Fibroblast of skin of left quadriceps (primary cell): Measurements from ENCODE around the gene SEMA7A.
"Not testable (repeated sequence)": the region's sequence is repeated elsewhere in the genome, so short reads cannot be mapped to it uniquely, and the experiment has no call there.

Experiments used
- DNase-seq, 2 experiments: peaks; one replicate each; pipeline ENCODE4 v3.0.0-alpha.2; 2013; ENCODE audit warnings: low read depth in 2 of 2

The SEMA7A gene

GRCh38 chr15:74433592-74434262, at the start of gene SEMA7A:
TSS of gene SEMA7A (minus strand) at chr15:74433958. CDS start at chr15:74433918, 40 bp downstream.
- DNase-seq, result peak; percentile 56 to 59

- no peak for DNase-seq
Observed at GRCh38 chr15:74482661-74483060, 48.9 kb upstream of the SEMA7A start.

GRCh38 chr15:74480364-74480763, 46.6 kb upstream of the SEMA7A start:
- not testable (repeated sequence) for DNase-seq

GRCh38 chr15:74471621-74472020, 37.9 kb upstream of the SEMA7A start:
- DNase-seq, result not testable (repeated sequence)

- DNase-seq, result no peak
Observed at GRCh38 chr15:74470631-74471395, 37.1 kb upstream of the SEMA7A start.

- no peak for DNase-seq
Observed at GRCh38 chr15:74468341-74469032, 34.7 kb upstream of the SEMA7A start.

- DNase-seq, result no peak
Observed at GRCh38 chr15:74466570-74466969, 32.8 kb upstream of the SEMA7A start.

- no peak for DNase-seq
Observed at GRCh38 chr15:74464897-74465296, 31.1 kb upstream of the SEMA7A start.

- no peak for DNase-seq
Observed at GRCh38 chr15:74464216-74464615, 30.5 kb upstream of the SEMA7A start.

GRCh38 chr15:74463634-74464033, 29.9 kb upstream of the SEMA7A start:
- no peak for DNase-seq

- no peak for DNase-seq
Observed at GRCh38 chr15:74461847-74462511, 28.2 kb upstream of the SEMA7A start.

GRCh38 chr15:74460871-74461846, 27.4 kb upstream of the SEMA7A start, which contains the start of gene UBL7:
TSS of gene UBL7 (minus strand) at chr15:74461160. CDS start at chr15:74458867, 2,293 bp downstream.
- DNase-seq, result peak; percentile 88

- DNase-seq, result no peak
Observed at GRCh38 chr15:74460298-74460697, 26.5 kb upstream of the SEMA7A start.

- DNase-seq, result not testable (repeated sequence)
Observed at GRCh38 chr15:74459798-74460197, 26.0 kb upstream of the SEMA7A start.

- DNase-seq, result no peak
Observed at GRCh38 chr15:74458473-74458872, 24.7 kb upstream of the SEMA7A start.

GRCh38 chr15:74457036-74457435, 23.3 kb upstream of the SEMA7A start:
- not testable (repeated sequence) for DNase-seq

- DNase-seq, result no peak
Observed at GRCh38 chr15:74454764-74455500, 21.2 kb upstream of the SEMA7A start.

- DNase-seq, result no peak
Observed at GRCh38 chr15:74453925-74454763, 20.4 kb upstream of the SEMA7A start.
